ENCODE measurements around the gene SLC22A31.
"Not testable (repeated sequence)": the region's sequence is repeated elsewhere in the genome, so short reads cannot be mapped to it uniquely, and the experiment has no call there.

Gene SLC22A31

DNA sequence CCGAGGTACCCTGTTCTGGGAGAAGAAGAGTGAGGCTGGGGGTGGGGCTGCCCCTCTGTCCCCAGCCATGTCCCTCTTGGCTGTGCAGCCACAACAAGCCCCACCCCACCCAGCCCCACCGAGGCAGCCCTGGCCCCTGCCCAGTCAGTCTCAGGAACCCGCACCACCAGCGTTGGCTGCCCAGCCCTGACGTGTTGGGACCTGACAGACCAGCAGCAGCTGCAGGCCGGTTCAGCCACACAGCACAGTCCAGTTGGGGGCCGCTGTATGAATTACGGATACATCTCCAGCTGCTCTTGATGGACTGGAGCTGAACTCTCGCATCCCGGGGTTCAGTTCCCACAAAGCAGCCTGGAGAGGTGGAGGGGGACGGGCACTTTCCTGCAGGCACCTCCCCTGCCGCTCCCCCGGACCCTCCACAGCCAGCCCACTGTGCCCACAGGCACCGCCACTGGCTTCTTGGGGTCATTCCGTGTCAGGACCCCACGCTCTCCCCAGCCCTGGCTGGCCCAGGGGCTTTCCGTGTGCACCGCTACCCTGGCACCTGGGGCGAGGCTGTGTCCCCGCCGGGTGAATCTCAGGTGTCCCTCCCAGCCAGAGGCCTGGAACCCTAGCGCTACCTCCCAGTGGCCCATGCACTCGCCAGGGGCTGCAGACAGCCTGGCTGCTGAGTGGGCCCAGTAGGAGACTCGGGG, 21.7 kb downstream of the SLC22A31 start:
- no peak for DNase-seq (ENCODE audit: low spot score)

DNA sequence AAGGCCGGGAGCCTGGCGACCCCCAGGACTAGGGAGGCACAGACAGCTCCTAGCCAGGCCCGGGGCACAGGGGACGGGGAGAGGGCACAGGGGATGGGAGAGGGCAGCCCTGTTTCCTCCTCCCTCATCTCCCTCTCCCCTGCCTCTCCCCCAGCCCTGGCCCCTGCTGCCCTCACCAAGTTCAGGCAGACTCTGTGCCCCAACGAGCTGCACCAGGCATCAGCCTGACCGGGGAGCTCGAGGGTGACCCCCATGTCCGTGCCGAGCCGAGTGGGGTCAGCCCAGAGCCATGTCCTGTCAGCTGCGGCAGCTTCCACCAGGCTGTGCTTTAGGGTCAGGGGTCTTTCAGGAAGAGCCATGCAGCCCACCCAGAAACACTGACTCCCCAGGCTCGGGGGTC, 22.8 kb downstream of the SLC22A31 start:
- no peak for DNase-seq (ENCODE audit: low spot score)

DNA sequence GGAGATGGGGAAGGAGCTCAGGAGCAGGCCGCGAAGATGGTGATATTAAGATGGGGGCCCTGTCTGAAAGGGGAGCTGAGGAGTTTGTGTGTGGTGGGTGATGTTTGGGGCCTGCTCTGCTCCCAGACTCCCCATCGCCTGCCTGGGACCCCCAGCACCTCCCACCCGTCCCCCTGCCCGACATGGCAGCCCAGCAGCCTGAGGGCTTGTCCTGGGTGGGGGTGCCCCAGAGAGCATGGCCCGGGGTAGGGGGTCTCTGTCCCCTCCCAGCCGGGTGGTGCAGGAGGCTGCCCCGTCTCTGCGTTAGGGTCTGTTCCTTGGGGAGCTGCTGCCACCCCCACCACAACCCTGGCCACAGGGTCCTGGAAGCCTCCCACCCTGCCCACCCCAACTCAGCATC, 23.6 kb downstream of the SLC22A31 start:
- DNase-seq (ENCODE audit: low spot score): no peak

DNA sequence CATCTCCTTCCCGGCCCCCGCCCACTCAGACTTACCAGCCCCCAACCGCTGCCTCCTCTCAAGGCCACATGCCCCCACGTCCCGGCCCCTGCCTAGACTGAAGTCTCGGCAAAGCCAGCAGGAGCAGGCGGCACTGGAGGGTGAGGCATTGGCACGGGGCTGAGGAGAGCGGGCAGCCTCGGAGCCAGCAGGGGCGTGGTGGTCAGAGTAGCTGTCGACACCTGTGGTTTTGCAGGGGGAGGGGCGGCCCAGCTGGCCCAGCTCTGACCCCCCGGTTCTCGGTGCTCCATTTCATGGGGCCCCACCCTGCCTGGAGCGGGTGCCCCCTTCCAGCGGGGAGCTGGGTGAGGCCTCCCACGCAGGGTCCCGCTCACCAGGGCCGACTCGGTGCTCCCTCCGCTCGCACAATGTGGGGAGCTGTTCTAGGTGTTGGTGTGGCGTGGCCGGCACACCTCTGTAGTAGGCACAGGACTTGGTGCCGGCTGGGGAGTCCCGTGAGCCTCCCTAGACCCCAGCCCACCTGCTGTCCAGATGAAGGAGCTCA, 24.1 kb downstream of the SLC22A31 start:
- DNase-seq (ENCODE audit: low spot score): no peak

- no peak for DNase-seq (ENCODE audit: low spot score)
These were observed 24.8 kb downstream of the SLC22A31 start for GRCh38 chr16:89175280-89176146.

GRCh38 chr16:89174877-89175276, 25.5 kb downstream of the SLC22A31 start:
- DNase-seq (ENCODE audit: low spot score): no peak

DNA sequence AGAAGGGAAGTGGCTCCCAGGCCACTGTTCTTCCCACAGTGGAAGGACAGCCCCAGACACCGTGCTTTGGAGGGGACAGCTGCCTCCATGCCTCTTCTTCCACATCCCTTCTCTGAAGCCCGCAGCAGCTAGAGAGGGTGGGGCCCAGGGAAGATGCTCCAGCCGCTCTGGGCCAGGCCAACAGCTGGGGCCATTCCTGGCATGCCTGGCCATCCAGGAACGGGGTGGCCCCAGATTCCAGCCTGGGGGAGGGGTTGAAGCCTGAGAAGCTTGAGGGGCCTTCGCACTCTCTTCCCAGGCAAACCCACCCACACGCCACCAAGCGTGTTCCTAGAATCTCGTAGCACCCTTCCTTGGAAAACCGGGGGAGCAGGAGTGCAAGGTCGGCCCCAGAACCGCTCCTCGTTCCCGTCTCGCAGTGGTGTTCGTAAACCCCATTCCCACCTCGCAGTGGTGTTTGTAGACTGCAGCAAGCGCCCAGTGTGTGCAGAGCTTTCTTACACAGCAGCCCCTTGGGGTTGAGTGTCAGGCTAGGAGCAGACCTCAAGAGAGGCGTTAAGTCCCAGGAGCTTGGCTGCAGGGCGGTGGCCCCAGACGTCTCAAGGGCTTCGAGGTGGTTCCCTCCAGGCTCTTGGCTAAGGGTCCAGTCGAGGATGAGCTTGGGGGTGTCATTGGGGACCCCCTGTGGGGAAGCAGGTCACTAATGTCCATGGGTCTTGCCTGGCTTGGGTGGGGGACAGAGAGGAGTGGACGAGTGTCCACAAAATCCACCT, 26.1 kb downstream of the SLC22A31 start:
- DNase-seq (ENCODE audit: low spot score): no peak

GRCh38 chr16:89173174-89173921, 27.0 kb downstream of the SLC22A31 start:
- DNase-seq (ENCODE audit: low spot score): no peak

- no peak for DNase-seq (ENCODE audit: low spot score)
These were observed 27.7 kb downstream of the SLC22A31 start for GRCh38 chr16:89172528-89173173.

DNA sequence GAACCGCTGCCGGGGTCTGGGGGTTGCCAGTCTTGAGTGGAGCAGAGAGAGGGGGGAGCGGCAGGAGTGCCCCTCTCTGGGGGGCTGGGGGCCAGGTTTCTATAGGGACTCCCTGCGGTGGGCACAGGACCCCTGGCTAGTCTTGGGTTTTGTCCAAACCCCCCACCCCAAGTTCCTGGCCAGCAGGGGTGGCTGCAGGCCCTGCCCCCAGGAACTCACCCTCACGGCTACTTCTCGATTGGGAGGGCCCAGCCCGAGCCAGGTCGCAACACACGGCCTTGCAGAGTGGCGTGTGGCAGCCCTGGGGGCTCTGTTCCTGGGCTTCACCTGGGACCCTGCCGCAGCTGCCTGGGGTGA, 28.2 kb downstream of the SLC22A31 start:
- DNase-seq (ENCODE audit: low spot score): no peak

DNA sequence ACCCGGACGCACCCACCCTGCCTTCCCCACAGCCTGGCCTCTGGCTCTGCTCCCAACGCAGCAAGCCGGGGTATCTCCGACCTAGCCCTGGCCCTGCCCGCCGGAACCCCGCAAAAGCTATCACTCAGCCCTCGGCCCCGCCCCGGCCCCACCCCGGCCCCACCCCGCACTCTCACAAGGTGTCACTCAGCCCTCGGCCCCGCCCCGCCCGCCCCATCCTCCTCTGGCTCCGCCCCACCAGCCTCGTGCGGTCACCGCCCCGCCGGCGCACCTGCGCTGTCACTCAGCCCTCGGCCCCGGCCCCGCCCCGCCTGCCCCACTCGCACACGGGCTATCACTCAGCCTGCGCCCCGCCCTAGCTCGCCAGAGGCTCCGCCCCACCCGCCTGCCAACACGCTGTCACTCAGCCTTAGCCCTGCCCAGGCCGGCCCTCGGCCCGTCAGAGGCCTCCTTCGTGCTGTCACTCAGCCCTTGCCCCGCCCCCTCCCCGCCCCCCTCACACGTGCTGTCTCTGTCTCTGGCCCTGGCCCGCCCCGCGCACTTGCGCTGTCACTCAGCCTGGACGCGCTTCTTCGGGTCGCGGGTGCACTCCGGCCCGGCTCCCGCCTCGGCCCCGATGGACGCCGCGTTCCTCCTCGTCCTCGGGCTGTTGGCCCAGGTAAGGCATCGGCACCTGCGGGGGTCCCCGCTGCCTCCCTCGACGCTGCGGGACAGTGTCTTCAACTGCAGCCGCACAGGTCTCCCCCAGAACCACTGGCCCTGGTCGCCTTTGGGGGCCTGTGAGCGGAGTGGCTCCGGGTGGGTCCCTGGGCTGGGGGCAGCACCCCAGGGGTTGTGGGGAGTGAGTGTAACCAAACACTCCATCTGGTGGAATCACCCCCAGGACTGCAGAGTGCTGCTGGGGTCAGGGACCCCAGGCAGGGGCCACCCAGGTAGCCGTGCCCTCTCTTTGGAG, 28.8 kb downstream of the SLC22A31 start, which contains the start of gene CDH15:
Gene CDH15, plus strand, starts transcription at position 533 of the 955 bp plus-strand sequence. Its CDS starts 84 bp downstream, at position 617.
- DNase-seq (ENCODE audit: low spot score): peak; percentile 95

DNA sequence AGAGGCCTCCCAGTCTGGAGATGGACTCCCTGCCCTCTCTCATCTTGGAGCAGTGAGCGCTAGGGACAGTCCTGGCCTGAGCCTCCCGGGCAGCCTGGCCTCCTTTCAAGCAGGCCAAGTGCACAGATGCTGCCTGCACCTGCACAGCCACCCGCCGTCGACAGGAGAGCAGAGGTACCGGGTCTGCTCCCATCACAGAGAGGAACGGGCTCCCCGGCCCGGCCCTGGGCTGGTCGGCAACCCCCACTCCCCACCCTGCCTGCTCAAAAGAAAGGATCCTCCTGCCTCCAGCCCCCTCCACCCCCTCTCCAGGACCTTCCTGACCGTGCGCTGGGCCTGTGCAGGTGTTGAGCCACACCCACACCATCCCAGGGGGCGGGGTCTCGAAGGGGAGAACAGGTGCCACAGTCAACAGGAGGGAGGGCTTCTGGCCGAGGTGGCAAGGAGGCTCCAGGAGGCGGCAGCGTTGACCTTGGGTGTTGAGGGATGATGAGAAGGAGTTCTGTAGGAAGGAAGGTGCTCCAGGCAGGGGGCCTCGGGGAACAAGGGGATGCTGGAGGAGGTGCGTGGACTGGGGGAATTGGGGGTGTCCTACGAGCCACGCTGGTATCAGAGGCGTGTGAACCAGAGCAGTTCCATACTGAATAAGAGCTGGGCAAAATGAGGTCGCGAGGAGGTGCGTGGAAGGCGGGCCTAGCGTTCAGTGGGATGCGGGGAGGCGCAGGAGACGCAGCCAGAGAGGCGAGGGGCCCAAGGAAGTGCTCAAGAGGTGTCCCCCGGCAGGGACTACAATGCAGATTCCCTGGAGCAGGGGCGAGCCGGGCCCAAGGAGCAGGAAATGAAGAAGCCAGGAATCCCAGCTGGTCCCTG, 29.8 kb downstream of the SLC22A31 start:
- DNase-seq (ENCODE audit: low spot score): no peak

GRCh38 chr16:89169778-89170177, 30.6 kb downstream of the SLC22A31 start:
- no peak for DNase-seq (ENCODE audit: low spot score)

- DNase-seq (ENCODE audit: low spot score): no peak
These were observed 31.8 kb downstream of the SLC22A31 start for GRCh38 chr16:89168381-89169189.

DNA sequence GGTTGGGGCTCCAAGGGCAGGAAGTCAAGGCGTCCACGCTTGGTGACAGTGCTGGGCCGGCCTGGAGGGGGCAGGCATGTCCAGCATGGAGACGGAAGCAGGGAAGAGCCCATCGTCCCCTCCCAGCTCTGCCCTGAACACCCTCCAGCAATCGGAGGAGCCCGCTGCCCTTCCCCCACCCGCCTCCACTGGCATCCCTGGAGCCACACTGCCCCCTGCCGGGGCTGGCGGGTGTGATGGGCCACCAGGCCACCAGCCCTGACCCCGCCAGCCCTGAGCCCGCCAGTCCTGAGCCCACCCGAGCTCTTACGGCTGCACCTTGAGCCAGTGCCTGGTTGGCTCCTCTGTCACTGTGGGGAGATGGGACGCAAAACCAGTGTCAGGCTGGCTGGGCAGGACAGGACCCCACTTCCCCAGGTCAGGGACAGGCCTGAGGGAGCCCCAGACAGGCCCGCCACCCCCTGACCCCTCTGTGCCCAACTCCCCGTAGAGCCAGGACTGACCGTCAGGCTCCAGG, 32.9 kb downstream of the SLC22A31 start:
- DNase-seq (ENCODE audit: low spot score): peak; percentile 80

GRCh38 chr16:89166696-89167424, 33.5 kb downstream of the SLC22A31 start:
- no peak for DNase-seq (ENCODE audit: low spot score)

- DNase-seq (ENCODE audit: low spot score): not testable (repeated sequence)
These were observed 34.7 kb downstream of the SLC22A31 start for GRCh38 chr16:89165681-89165979.

Measured in CD4-positive, alpha-beta T cell treated with Interleukin-15 for 4 hours (primary cell).